Forelimb muscle (tissue), 1 donor: ENCODE results near the gene CEP19. TPM values are rescaled to one million over a fixed set of nuclear protein-coding genes. Genes with fewer than 3 reads are reported as not detected.

Source experiments
- DNase-seq: peaks from one replicate; pipeline ENCODE4 v3.0.0-alpha.2; 2013; ENCODE audit warnings: low read depth
- polyA plus RNA-seq: library from polyadenylated mRNA; unstranded; fragments of 120-200 nt; gene quantifications from one replicate; pipeline ENCODE4 v1.2.1, GENCODE V29; 2013; ENCODE audit not compliant: insufficient read length

Gene CEP19
- polyA plus RNA-seq, 1 donor = 1.6 TPM

- DNase-seq = peak; percentile 9
These were observed 714 bp upstream of the CEP19 start for GRCh38 chr3:196712514-196713413.

GRCh38 chr3:196708467-196708866 is 3.6 kb downstream of the CEP19 start:
- DNase-seq = no peak

GRCh38 chr3:196707566-196707965 is 4.5 kb downstream of the CEP19 start:
- no peak for DNase-seq

GRCh38 chr3:196706731-196707130 is 5.3 kb downstream of the CEP19 start:
- no peak for DNase-seq

- no peak for DNase-seq
These were observed 5.7 kb downstream of the CEP19 start for GRCh38 chr3:196706327-196706726.

GRCh38 chr3:196700801-196701200 is 11.2 kb downstream of the CEP19 start:
- no peak for DNase-seq

GRCh38 chr3:196699749-196700148 is 12.3 kb downstream of the CEP19 start:
- DNase-seq = no peak

- DNase-seq = no peak
These were observed 14.8 kb downstream of the CEP19 start for GRCh38 chr3:196697270-196697669.

GRCh38 chr3:196695849-196696226 is 16.2 kb downstream of the CEP19 start:
- DNase-seq = no peak

GRCh38 chr3:196694941-196695848 is 16.9 kb downstream of the CEP19 start:
- DNase-seq = no peak

- no peak for DNase-seq
These were observed 17.8 kb downstream of the CEP19 start for GRCh38 chr3:196694202-196694638.

- DNase-seq = no peak
These were observed 20.7 kb downstream of the CEP19 start for GRCh38 chr3:196691386-196691785.

GRCh38 chr3:196689941-196690660 is 21.9 kb downstream of the CEP19 start:
- no peak for DNase-seq

- DNase-seq = no peak
These were observed 23.7 kb downstream of the CEP19 start for GRCh38 chr3:196688349-196688748.

GRCh38 chr3:196686436-196686835 is 25.6 kb downstream of the CEP19 start:
- no peak for DNase-seq

GRCh38 chr3:196684548-196685407 is 27.3 kb downstream of the CEP19 start:
- DNase-seq = peak; percentile 47

GRCh38 chr3:196677931-196678330 is 34.1 kb downstream of the CEP19 start:
- no peak for DNase-seq

- no peak for DNase-seq
These were observed 34.7 kb downstream of the CEP19 start for GRCh38 chr3:196677353-196677752.

- no peak for DNase-seq
These were observed 38.4 kb downstream of the CEP19 start for GRCh38 chr3:196673632-196674031.

GRCh38 chr3:196670339-196670738 is 41.7 kb downstream of the CEP19 start:
- no peak for DNase-seq
